Limb (tissue), 2 donors: ENCODE data around the gene GIPC3.

ENCODE experiments used
- DNase-seq, 2 donors: peaks; one replicate each; pipeline ENCODE4 v3.0.0-alpha.2; 2016; ENCODE audit errors: extremely low spot score in 2 of 2

GIPC3 gene

DNA sequence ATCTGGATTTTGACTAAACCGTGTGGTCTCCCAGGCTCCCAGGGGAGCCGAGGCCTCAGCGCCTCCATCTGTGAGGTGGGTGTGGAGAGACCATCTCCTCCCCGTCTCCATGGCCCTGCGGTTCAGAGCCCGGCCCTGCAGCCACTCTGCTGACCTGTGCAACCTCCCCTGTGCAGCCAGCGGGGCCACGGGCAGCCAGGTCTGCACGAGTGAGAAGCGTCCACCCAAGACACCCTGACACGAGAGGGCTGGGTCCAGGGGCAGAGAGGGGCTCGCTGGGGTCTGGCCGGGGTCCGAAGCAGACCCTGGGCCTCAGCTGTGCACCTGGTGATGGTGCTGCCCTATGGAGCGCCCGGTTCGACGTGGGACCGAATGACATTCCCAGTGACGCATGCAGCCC lies 51.7 kb downstream of the GIPC3 start:
- DNase-seq: no peak

DNA sequence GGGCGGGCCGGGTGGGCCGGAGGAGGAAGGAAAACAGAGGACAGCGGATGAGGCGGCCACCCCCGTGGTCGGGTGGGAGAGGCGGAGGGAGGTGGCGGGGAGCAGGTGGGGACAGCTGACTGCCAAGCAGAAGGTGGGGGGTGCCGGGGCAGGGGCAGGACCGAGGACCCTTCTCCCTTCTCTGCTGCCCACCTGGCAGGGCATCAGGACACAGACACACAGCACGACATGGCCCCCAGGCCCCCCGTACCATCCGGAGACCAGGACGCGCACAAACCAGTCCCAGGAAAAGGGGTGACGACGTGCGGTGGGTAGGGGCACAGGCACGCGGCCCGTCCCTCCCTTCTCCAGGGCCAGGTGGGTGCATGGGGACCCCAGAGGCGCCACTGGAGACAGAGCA lies 52.3 kb downstream of the GIPC3 start:
- DNase-seq: no peak

DNA sequence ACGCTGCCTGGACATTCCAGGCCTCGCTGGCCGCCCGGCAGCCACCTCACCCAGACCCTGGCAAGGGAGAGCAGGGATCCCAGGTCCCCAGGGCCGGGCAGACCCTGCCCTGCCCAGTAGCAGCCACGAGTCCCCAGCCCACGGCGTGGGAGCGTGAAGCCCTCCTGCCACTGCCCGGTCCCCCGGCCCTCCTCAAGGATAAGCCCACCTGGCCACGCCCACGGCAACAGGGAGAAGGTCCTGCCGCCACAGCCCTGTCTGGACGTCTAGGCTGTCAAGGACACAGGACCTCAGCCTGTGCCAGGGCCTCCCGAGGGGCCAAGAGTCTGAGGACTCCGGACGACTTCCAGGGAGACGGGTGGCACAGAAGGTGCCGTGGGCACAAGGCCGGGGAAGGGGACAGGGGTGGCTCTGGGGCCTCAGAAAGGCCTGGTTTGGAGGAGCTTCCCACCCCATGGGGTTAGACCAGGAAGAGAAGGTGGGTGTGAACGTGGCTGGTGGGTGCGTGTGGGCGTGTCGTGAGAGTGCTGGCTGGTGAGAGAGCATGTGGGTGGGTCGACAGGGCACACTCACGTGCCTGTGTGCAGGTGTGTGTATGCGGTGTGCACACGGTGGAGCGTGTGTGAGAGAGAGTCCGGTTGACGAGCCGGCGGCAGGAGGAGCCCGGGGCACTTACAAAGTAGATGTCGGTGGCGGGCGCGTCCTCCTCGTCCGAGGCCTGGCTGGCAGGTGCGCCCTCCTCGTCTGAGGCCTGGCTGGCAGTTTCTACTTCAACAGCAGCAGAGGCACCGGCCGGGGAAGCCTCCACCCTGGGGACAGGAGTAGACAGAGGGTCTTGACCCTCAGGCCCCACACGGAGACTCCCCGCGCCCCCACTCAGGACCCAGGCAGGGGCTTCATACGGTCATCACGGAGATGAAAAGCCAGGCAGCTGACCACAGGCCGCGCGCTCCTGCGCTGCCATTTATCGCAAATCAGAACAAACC lies 53.2 kb downstream of the GIPC3 start:
- DNase-seq: no peak

DNA sequence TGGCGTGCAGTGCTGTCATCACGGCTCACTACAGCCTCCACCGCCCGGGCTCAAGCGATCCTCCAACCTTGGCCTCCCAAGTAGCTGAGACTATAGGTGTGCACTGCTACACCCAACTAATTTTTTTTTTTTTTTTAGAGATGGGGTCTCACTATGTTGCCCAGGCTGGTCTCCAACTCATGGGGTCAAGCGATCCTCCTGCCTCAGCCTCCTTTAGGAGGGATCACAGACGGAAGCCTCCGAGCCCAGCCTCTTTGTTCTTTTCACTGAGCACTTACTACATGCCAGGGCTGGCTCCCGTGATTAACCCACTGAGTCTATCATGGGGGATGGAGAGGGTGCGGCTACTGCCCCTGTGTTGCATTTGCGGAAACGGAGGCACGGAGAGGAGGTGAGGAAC lies 54.2 kb downstream of the GIPC3 start:
- DNase-seq: no peak

DNA sequence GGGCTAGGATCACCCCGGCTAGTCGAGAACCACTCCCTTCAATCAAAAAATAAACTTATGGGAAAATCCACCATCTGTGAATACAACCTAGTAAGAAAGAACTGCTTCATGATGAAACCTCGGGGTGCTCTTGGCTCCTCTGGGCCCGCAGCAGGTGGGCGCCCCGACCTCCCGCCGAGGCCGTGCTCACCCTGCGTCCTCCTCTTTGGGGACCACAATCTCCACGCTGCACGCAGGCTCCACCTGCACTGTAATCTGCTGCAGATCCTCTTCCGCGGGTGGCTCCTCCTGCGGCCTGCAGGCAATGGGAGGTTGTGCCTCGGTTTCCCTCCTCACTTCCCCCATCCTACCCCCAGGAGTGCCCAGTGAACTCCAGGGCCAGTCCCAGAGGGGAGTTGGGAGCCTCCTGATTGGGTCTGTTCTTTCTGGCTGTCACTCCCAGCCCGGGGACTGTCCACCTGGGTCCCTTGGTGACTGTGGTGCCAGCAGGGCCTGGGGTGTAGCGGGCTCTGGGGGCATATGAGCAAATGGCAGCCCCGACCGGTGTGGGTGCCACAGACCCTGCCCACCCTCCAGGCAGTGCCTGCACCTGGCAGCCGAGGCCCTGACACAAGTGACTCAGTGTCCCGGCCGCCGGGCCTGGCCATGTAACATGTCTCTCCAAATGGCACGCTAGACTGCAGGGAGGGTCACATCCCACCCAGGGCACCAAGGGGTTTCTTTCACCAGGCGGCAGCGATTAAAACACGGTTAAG lies 56.4 kb downstream of the GIPC3 start:
- DNase-seq: no peak

DNA sequence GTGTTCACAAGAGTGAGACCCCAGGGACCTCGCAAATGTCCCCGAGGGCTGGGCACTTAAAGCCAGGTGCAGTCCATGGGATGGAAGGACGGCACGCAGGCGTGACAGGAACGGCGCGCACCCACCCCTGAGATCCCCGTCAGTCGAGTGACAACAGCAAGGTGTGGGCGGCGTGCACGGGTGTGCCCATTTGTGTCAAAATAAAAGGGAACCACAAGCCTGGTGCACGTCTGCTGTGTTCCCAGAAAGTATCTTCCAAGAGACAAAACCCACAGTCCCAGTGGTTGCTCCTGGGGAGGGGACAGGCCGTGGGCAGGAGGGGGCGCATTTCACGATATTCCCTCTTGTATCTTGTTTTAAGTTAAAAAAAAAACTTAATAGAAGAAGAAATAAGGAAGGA lies 57.0 kb downstream of the GIPC3 start:
- DNase-seq: no peak
